K562 (cell line): ENCODE results near the gene MINDY3. TPM values are rescaled to one million over a fixed set of nuclear protein-coding genes. Genes with fewer than 3 reads are reported as not detected.

ENCODE experiments used
- ATAC-seq: fragments of 200-7000 bp; cut with Tn5 transposase; 3 replicates; pipeline ENCODE4 v1.9.1; 2020; ENCODE audit warnings: moderate library complexity
- BruUV-seq: library from RNA; stranded (reverse); fragments of 400-500 nt; replicated peaks from 2 replicates; lab custom pipeline; 2021; lab: Mats Ljungman, UMichigan
- CTCF ChIA-PET: fragments of 300-600 bp; formaldehyde crosslinking; extraction: SDS; loops from one replicate; lab custom pipeline; 2021; ENCODE audit warnings: low intra/inter-chr PET ratio; lab: Yijun Ruan, JAX
- POLR2A ChIA-PET: fragments of 300-600, 350-650 bp; sonication (Branson Sonifier 250); formaldehyde crosslinking; extraction: SDS; loops from one replicate; lab custom pipeline; 2021; ENCODE audit warnings: antibody characterized with exemption, inconsistent platforms; lab: Yijun Ruan, JAX
- DNase-seq, 4 experiments: peaks; one replicate each; pipeline versions ENCODE4 v3.0.0 to v3.0.0-alpha.2; 2011 to 2018; ENCODE audit warnings: low spot score in 3 of 4, mixed read lengths in 3 of 4; ENCODE audit errors: extremely low read depth in 1 of 4
- FAIRE-seq: peaks from 2 replicates; lab custom pipeline; 2011; peaks lifted over from hg19 to GRCh38; lab: Jason Lieb, UNC
- H2AFZ ChIP-seq: 2 replicates; pipeline ENCODE4 v1.6.0; 2011; ENCODE audit warnings: low read depth, low read length, control low read depth, inconsistent platforms
- H3K27ac ChIP-seq: fragments of 200-600 bp; 3 replicates; pipeline ENCODE4 v1.8.0; 2011; ENCODE audit warnings: low read depth, mild to moderate bottlenecking, control low read depth, inconsistent platforms, low read length, moderate library complexity, mixed read lengths; ENCODE audit errors: extremely low read depth
- H3K27me3 ChIP-seq, 2 experiments: fragments of 300-600 bp in 1 of 2; 2 replicates in 1 of 2; 3 replicates in 1 of 2; pipeline versions ENCODE4 v1.6.0 to v1.8.0; 2011; ENCODE audit warnings: inconsistent platforms in 2 of 2, low read length in 2 of 2, mild to moderate bottlenecking in 1 of 2, mixed read lengths in 1 of 2, moderate library complexity in 1 of 2; ENCODE audit not compliant: control insufficient read depth in 2 of 2, insufficient read depth in 2 of 2
- H3K36me3 ChIP-seq: fragments of 300-600 bp; 3 replicates; pipeline ENCODE4 v1.8.0; 2011; ENCODE audit warnings: mild to moderate bottlenecking, low read length, inconsistent platforms; ENCODE audit not compliant: control insufficient read depth, insufficient read depth
- H3K4me1 ChIP-seq, 2 experiments: fragments of 200-600 bp in 1 of 2; replicated peaks in 1 of 2; 2 replicates in 1 of 2; 3 replicates in 1 of 2; pipeline versions ENCODE4 v1.5.1 to v1.8.0; 2011; ENCODE audit warnings: inconsistent platforms in 2 of 2, low read length in 2 of 2, mild to moderate bottlenecking in 1 of 2, mixed read lengths in 1 of 2, moderate library complexity in 1 of 2; ENCODE audit not compliant: control insufficient read depth in 2 of 2, insufficient read depth in 2 of 2
- H3K4me2 ChIP-seq: 2 replicates; pipeline ENCODE4 v1.6.1; 2011; ENCODE audit warnings: low read length, control low read depth, inconsistent platforms, mixed read lengths; ENCODE audit not compliant: insufficient read depth
- H3K4me3 ChIP-seq: fragments of 200-600 bp; sonication (generic), shearing (Covaris generic); 2 replicates; pipeline ENCODE4 v1.5.1; 2016; ENCODE audit warnings: control low read depth, inconsistent platforms
- H3K79me2 ChIP-seq: fragments of 200-600 bp; 3 replicates; pipeline ENCODE4 v1.8.0; 2011; ENCODE audit warnings: low read length, inconsistent platforms; ENCODE audit not compliant: control insufficient read depth, insufficient read depth
- H3K9ac ChIP-seq, 2 experiments: 2 replicates each; pipeline versions ENCODE4 v1.6.0 to v1.6.1; 2011; ENCODE audit warnings: low read depth in 2 of 2, low read length in 2 of 2, control low read depth in 1 of 2, inconsistent platforms in 1 of 2, mild to moderate bottlenecking in 1 of 2, mixed read lengths in 1 of 2; ENCODE audit not compliant: insufficient read depth in 1 of 2
- H3K9me1 ChIP-seq: one replicate; pipeline ENCODE4 v1.6.0; 2011; ENCODE audit warnings: inconsistent platforms, mild to moderate bottlenecking, low read length, moderate library complexity; ENCODE audit not compliant: control insufficient read depth, insufficient read depth
- H3K9me3 ChIP-seq: replicated peaks from 2 replicates; pipeline ENCODE4 v1.5.1; 2011; ENCODE audit warnings: low read depth, low read length, inconsistent platforms; ENCODE audit not compliant: control insufficient read depth, insufficient read depth
- H4K20me1 ChIP-seq: replicated peaks from 2 replicates; pipeline ENCODE4 v1.6.1; 2011; ENCODE audit warnings: low read length, inconsistent platforms, mixed read lengths; ENCODE audit not compliant: control insufficient read depth, insufficient read depth
- C11orf30 ChIP-seq: fragments of 450-650 bp; IDR thresholded peaks from 2 replicates; pipeline ENCODE4 v1.6.1; 2016; ENCODE audit warnings: low read depth, mild to moderate bottlenecking
- CHD1 ChIP-seq: fragments of 200-600 bp; sonication (generic); IDR thresholded peaks from one replicate; pipeline ENCODE4 v1.6.1; 2012; ENCODE audit warnings: mild to moderate bottlenecking, moderate library complexity, low read length, inconsistent platforms
- FOXA1 ChIP-seq: fragments of 450-650 bp; IDR thresholded peaks from 2 replicates; pipeline ENCODE4 v1.6.1; 2016; ENCODE audit warnings: mild to moderate bottlenecking, borderline replicate concordance
- GABPB1 ChIP-seq: sonication (generic); formaldehyde crosslinking; IDR thresholded peaks from 2 replicates; pipeline ENCODE4 v1.8.0; 2022; ENCODE audit warnings: mild to moderate bottlenecking, missing genetic modification reagents
- NEUROD1 ChIP-seq: fragments of 150-350 bp; IDR thresholded peaks from 2 replicates; pipeline ENCODE4 v1.6.1; 2014; ENCODE audit warnings: borderline replicate concordance, low read length, low read depth; ENCODE audit not compliant: partially characterized antibody
- NFE2L1 ChIP-seq: fragments of 450-650 bp; IDR thresholded peaks from 2 replicates; pipeline ENCODE4 v1.6.1; 2016; ENCODE audit warnings: missing genetic modification characterization, low read depth, mild to moderate bottlenecking, missing compliant biosample characterization, moderate library complexity, borderline replicate concordance
- PATZ1 ChIP-seq: fragments of 250-450 bp; sonication (Bioruptor Pico); IDR thresholded peaks from 2 replicates; pipeline ENCODE4 v1.5.0; 2020; ENCODE audit warnings: mild to moderate bottlenecking, borderline replicate concordance
- REST ChIP-seq, 2 experiments: fragments of 450-650 bp; formaldehyde crosslinking in 1 of 2; IDR thresholded peaks; 2 replicates each; pipeline versions ENCODE4 v1.4.0 to v1.6.1; 2014 to 2020; ENCODE audit warnings: mild to moderate bottlenecking in 2 of 2, borderline replicate concordance in 1 of 2, low read depth in 1 of 2
- SIN3A ChIP-seq, 2 experiments: fragments of 150-350 bp in 1 of 2; IDR thresholded peaks; 2 replicates each; pipeline ENCODE4 v1.6.1; 2011 to 2016; ENCODE audit warnings: borderline replicate concordance in 2 of 2, low read depth in 2 of 2, low read length in 2 of 2, mild to moderate bottlenecking in 2 of 2, moderate library complexity in 2 of 2; ENCODE audit not compliant: control insufficient read depth in 1 of 2
- SRSF3 ChIP-seq: fragments of 200-400 bp; formaldehyde crosslinking; IDR thresholded peaks from 2 replicates; pipeline ENCODE4 v1.6.1; 2016; ENCODE audit warnings: mild to moderate bottlenecking, low read length, moderate library complexity; ENCODE audit not compliant: insufficient read depth
- ZNF316 ChIP-seq: fragments of 450-650 bp; IDR thresholded peaks from 2 replicates; pipeline ENCODE4 v1.6.1; 2016
- ZNF717 ChIP-seq: fragments of 250-450 bp; sonication (Bioruptor Pico); IDR thresholded peaks from 2 replicates; pipeline ENCODE4 v1.5.0; 2021
- WGBS: fragments of 100-300 bp; shearing (Covaris generic); methylation state at CpG from one replicate; pipeline ENCODE4 v1.1.6; 2016; ENCODE audit warnings: low coverage, mixed read lengths; ENCODE audit not compliant: insufficient coverage; ENCODE audit errors: missing lambda C conversion rate; 5-methylcytosine and 5-hydroxymethylcytosine counted together
- in situ Hi-C: fragments of 300-500 bp; cut with MboI; formaldehyde crosslinking; loops from 4 replicates; pipeline ENCODE4 v1.15.0; 2018; ENCODE audit warnings: inconsistent platforms, mixed read lengths
- intact Hi-C: fragments of 100-400 bp; cut with micrococcal nuclease; formaldehyde crosslinking; loops from 2 replicates; pipeline ENCODE4 v1.14.2; 2022
- polyA plus RNA-seq, 8 experiments: library from polyadenylated mRNA; depleted of rRNA in 4 of 8; stranded (reverse) in 5 of 8; unstranded in 3 of 8; fragments of >200 nt; fragmentation: Nextera tagmentation in 2 of 8; fragmentation: Illumina TruSeq in 1 of 8; extraction: Ambion mirVana in 2 of 8; extraction: Trizol in 1 of 8; gene quantifications; 2 replicates each; pipeline versions ENCODE4 v1.2.1 to v1.2.3, GENCODE V29; 2011 to 2014; ENCODE audit warnings: inconsistent platforms in 1 of 8, missing spikeins in 1 of 8
- total RNA-seq, 7 experiments: library from RNA; depleted of rRNA in 6 of 7; stranded (reverse); fragments of >200 nt in 6 of 7; fragmentation: Illumina TruSeq in 2 of 7; extraction: Trizol in 2 of 7; gene quantifications; 2 replicates each; pipeline versions ENCODE4 v1.2.1 to v1.2.3, GENCODE V29; 2011 to 2021; ENCODE audit warnings: low replicate concordance in 1 of 7

Gene MINDY3
- total and polyA plus RNA-seq, 9 of the 15 experiments (the other 6 are each of a cell fraction or from before 2014, with no cell fraction given) = 14.0 to 35.9 (median 23.6) TPM

DNA sequence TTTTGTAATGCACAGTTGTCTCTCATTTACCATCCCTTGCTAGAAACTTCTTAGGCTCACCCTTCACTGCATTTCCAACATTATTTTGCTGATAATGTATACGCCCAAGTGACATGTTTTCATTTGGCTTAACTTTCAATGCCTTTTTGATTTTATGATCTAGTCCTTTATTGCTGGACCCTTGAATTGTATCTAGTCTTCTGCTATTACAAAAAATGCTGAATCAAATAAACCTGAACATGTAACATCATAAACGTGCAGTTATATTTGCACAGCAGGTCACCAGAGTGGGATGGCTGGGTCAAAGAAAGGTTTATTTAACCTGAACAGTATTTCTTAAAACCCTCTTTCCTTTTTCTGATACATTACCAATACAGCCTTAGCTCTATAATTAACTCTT lies 63.0 kb downstream of the MINDY3 start:
- ChIA-PET POLR2A (interaction anchor here (0.8 to 1.4 kb wide), 3 partner anchors 9 to 56 kb away, joined by 3 to 4 read pairs (median 4); no protein-coding TSS in a partner anchor), CTCF (no interaction called here)
- ATAC-seq (no peak), FAIRE-seq (no peak), DNase-seq (no peak)
- H3K9me1 ChIP-seq = no peaks in the 10 kb centered on the region
- peaks cover 71% of the 10 kb centered on the region for H3K79me2 ChIP-seq
- H3K27me3 ChIP-seq = no peaks in the 10 kb centered on the region
- H4K20me1 ChIP-seq = no peaks in the 10 kb centered on the region
- H2AFZ ChIP-seq = no peak overlapping the region
- no TSS peak for BruUV-seq
- no peak overlapping the region for H3K4me2 ChIP-seq
- no peak overlapping the region for H3K4me3 ChIP-seq
- in situ Hi-C loops = no loop called here
- no peak overlapping the region; the same call in 1 of the 3 replicates for H3K27ac ChIP-seq
- intact Hi-C loops = no loop called here
- H3K9me3 ChIP-seq = peaks cover 21% of the 10 kb centered on the region
- peaks cover 6 to 39% of the 10 kb centered on the region in 2 experiments; a peak in 4 of 5 replicates for H3K4me1 ChIP-seq
- no peak overlapping the region; a peak in 1 of 4 replicates for H3K9ac ChIP-seq
- WGBS = 55% methylated on average over 2 of the region's 2 CpGs
- peaks cover 40% of the 10 kb centered on the region for H3K36me3 ChIP-seq
- TF ChIP-seq C11orf30 (peak; percentile 70), NEUROD1 (no peak), ZNF316 (peak; percentile 83), SRSF3 (no peak), FOXA1 (no peak), ZNF717 (CRISPR knock-in tag) (no peak), REST (IDR thresholded peaks at IDR 0.05; ENCODE audit: borderline replicate concordance) (no peak), REST (CRISPR knock-in tag; IDR thresholded peaks at IDR 0.05; ENCODE audit: low read depth) (no peak), NFE2L1 (tag) (no peak), CHD1 (no peak), SIN3A (IDR thresholded peaks at IDR 0.05; ENCODE audit: borderline replicate concordance in 2 of 2, control insufficient read depth in 1 of 2, low read depth in 2 of 2, low read length in 2 of 2) (no peak), GABPB1 (no peak), PATZ1 (no peak)
